NK-92 treated with Interleukin-12 subunit alpha and Interleukin-12 subunit beta, amount 100 ng/mL, for 24 hours (cell line): ENCODE results near the gene HOMEZ.
A peak's percentile ranks its signal among the peaks of the same experiment; 100 is the strongest.

Experiments
- DNase-seq: peaks from one replicate; lab custom pipeline; 2025; lab: John Stamatoyannopoulos, UW

The HOMEZ gene

DNA sequence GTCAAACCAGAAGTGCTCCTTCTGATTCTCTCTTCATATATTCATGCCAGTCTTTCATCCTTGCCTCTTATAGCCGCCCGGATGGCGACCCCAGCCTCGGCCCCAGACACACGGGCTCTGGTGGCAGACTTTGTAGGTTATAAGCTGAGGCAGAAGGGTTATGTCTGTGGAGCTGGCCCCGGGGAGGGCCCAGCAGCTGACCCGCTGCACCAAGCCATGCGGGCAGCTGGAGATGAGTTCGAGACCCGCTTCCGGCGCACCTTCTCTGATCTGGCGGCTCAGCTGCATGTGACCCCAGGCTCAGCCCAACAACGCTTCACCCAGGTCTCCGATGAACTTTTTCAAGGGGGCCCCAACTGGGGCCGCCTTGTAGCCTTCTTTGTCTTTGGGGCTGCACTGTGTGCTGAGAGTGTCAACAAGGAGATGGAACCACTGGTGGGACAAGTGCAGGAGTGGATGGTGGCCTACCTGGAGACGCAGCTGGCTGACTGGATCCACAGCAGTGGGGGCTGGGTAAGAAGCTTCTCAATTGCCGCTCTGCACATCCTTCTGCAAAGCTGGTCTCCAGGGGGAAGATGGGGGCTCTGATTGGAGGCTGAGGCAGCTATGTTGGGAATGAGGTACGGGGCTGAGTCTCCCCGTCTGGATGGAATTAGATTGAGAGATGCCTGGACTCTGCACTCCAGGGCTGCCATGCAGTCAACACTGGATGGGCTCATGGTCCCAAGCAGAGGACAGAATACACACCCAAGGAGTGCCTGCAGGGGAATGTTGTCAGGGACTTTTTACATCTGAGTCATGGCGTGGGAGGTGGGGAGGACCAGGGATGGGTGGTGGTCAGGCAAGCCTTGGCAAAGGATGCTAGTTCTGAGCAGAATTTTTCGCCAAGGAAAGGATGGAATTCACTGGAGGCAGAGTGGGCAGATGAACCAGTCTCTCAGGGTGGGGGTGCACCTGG is 22.0 kb upstream of the HOMEZ start:
- DNase-seq = no peak

DNA sequence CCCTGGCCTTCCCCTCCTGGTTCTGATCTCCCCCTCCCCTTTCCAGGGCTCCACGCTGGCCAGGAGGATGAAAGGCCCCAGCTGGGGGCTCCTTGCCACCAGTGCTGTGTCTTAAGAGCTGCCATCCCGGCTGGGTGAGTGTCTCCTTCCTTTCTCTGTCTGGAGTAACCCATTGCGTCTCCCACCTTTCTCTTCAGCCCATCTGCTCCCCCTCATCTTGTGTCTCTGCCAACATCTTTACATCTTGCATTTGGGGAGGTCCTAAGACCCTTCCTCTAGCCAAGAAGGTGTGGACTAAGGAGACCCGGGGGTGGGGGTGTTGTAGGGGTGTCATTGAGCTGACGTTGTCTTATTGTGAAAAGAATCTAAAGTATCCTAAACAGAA is 21.2 kb upstream of the HOMEZ start:
- no peak for DNase-seq

DNA sequence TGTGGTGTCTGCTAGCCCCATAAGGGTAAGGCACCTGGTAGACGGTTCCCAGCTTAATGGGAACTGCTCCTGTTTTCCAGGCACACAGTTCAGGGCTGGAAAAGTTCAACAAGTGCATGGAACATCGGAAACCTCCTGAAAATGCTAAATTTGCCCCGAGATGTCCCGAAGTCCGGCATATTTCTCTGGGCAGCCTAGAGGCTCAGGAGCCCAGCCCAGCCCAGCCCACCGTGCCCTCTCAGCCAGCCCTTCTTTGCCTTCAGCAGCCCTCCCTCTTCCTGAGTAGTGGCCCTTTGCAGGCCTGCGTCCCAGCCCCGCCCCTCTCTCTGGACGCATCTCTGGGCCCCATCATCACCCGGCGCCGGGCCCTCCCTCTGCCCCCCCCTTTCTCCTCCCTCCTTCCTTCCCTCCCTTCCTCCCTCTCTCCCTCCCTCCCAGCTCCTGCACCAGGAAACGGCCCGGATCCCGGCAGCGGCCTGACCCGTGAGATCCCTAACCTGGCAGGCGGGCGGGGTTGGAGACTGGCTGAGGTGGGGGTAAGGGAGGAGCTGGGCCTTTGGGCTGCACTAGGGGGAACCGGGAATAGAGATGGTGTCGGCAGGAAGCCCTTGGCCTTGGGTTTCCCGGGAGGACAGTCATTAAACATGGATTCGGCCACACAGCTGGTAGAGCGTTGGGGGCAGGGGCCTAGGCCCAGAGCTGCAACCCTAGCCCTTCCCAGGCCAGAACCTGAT is 20.6 kb upstream of the HOMEZ start, which contains the start of gene BCL2L2:
BCL2L2 (plus strand) TSS at position 422 of the 734 bp plus-strand sequence. CDS start 935 bp downstream, outside the sequence.
- peak; percentile 71 for DNase-seq

DNA sequence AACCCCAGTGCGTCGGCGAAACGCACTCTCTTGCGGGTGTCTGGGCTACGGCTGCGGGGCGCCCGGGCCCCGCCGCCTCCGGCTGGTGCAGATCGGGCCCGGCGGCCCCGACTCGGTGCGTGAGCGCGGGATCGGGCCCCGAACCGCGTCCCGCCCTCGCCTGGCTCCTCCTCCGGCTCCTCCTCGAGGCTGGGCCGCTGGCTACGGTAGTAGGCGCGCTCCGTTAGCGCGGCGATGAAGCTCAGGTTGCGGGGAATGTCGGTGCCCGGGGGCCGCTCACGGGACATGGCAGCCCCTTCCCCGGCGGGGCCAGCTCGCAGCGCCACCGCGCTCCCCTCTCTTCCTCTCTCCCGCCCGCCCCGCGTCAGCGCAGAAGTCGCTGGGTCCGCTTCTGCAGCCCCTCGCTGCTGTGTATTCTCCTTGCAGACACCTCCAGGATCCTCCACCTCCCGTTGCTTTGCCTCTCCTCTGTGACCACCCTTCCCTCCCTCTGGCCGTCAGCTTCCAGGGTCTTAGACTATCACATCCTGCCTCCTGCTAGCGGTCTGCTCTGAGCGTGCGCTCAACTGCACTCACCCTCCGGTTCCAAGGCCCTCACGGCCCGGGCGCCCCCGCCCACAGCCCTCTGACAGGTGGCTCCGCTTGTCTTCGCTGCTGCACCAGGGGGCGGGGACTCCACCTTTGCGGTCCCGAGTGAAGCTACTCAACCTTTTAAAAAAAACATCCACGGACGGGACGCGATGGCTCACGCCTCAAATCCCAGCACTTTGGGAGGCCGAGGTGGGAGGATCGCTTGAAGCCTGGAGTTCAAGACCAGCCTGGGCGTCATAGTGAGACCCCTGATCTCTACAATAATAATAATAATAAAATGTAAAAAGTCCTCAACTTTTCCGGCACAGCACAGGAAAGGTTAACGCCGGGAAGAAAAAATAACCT is 16.6 kb upstream of the HOMEZ start, which contains the start of gene PPP1R3E:
PPP1R3E (minus strand) TSS at position 570 of the 936 bp plus-strand sequence; CDS start at position 287, 283 bp downstream.
- DNase-seq = peak; percentile 85

DNA sequence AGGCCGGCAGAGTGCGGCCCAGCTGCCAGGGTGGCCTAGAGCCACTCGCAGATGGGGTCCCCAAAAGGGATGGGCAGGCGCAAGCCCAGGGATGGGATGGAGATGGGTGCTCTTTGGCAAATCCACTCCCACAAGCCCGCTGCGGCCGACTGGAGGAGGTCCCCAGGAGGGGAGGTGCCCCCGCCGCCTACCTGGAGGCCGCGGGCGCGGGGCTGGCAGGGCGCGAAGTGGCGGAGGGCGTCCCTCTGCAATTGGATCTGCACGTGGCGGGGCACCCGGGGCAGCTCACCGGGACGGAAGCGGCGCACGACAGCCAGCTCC is 16.0 kb upstream of the HOMEZ start:
- no peak for DNase-seq

DNA sequence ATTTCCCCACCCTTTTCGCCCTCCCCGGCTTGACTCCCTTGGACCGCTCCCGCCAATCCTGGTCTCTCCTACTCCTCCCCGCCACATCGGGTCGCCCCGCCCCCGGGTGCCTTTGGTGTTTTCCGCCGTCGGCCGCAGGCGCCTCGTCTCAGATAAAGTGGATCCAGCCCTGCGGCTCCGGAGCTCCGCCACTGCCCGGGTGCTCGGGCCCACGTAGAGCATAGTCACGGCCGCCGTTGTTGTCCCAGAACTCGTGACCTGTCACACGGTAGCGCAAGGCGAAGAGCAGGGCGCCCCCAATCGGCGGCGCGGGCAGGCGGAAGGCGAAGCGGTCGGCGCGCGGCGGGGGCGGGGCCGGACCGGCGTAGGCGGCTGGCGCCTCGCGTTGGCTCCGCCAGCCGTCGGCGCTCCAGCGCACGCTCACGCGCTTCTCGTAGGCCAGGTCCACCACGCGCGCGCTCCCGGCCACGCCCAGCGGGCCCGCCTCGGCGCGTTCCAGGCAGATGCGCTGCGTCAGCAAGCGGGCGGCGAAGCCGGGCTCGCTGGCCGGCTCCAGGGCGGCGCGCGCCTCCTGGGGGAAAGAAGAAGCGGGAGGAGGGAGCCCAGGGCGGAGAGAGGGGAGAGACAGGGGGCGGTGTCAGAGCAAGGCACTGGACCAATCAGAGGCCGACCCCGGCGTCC is 15.5 kb upstream of the HOMEZ start:
- peak; percentile 98 for DNase-seq

DNA sequence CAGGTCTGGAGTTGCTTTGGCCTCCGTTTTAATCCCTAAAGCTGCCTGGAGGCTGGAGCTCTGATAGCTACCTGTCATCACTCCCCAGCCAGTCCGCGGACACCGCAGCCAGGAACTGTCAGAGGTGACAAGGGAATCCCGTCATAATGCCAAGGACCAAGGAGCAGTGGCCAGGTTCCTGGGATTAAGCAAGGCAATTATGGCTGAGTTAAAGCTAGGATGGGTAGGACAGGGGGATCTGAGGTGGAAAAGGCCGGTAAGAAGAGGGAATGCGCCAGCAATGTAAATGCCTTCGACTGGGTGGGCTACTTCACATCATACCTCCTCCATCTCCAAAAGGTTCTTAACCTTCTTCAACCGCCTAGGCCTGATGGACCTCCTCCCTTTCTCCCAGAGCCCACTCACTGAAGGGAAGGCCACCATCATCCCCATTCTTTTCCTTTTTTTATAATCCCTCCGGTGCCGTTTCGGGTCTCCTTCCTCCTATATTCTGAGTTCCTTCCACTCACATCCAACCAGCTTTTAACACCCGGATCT is 14.8 kb upstream of the HOMEZ start:
- no peak for DNase-seq

DNA sequence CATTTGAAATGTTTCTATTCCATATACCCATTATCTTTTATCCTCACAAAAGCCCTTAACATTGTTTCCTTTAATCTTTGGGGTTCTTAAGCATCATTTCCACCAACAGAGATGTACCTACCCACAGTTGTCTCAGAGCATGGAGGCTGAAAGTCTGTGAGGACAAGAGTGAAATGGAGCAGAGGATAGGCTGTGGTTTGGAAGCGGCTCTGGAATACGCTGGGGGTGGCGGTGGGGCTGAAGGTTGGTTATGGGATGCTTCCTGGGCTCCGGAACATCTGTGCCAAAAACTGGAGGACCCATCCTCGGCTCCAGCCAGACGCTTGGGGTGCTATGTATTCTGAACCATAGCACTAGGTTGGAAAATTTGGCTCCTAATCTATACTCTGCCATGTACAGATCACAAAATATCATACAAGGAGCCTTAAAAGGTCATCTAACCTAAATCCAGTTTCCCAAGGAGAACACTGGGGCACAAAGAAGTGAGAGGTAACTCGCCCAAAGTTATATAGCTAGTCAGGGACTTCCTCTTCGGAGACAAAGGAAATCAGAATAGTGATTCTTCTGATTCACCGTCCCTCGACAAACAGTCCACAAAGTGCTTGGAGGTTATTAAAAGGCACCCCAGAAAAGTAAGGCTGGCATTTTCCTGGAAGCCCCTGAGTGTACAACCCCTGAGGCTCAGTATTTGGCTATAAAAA is 14.2 kb upstream of the HOMEZ start:
- no peak for DNase-seq

DNA sequence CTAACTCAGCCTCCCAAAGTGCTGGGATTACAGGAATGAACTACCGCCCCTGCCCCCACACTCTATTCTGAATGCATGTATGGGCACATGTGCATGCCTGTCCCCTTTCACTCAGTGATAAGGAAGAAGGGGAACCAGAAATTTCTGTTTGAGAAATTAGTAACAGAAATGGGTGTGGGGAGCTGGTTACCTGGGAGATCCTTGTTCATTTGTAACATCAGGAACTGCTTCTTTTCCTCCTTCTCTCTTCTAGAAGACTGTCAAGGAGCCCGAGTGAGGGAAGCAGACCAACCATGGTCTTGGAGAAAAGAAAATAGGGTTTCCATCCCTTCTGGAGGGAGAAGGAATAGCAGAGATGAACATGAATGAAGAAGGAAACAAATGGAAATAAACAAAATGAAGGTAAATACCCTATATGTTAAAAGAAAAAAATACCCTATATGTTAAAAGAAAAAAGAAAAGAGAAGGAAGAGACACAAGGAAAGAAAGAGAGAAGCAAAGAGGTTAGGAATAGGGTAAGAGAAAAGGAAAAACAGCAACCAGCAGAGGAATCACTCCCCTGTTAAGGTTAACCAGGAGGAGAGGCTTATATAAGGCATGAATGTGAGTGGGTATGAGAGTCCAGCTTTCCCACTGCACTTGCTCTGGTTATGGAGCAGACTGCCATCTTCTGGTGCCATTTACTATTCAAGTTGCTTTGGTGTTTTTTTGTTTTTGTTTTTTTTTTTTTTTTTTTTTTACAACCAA is 13.5 kb upstream of the HOMEZ start:
- no peak for DNase-seq

DNA sequence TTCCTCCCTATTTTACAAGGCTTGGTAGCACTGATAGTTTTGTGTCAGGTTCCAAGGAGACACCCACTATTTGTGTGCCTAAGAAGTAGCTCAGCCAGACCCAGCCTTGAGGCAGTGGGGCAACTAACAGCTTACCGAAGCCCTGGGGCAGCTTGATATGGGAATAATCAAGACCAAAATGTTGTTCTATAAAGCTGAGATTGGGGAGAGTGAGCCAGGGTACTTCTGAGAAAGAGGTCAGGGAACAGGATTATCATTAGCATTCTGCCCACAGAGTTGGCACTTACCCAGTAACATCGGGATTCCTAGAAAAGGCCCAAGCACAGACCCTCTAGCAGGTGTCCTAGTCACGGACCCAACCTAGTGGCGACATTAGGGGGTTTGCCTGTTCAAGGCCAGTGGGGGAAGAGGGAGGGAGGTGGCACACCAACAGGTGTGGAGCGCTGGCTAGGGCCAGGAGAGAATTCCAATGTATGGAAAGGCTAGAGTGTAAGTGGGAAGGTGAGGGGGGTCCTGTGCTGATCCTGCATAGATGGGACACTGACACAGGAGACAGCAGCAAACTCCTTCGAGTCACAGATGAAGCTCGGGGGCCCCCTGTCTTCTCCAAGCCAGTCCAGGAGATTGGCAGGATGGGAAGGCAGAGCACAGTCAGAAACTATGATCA is 11.8 kb upstream of the HOMEZ start:
- no peak for DNase-seq

DNA sequence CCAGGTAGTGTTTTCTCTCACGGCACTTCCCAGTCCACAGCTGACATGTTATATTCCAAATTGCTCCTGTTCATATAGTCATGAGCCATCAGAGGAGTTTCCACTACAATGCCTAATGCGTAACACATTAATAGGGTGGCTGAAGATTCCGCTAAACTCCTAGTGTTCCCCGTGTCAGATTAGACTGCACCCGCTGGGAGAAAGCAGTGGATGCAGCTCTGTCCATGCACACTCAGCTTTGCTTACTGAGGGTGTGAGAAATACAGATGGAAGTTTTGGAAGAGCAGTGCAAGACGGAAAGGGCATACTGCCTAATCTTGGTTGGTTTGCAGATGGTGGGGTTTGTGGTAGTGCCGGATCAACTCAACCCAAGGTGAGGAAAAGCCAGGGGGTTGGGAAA is 11.2 kb upstream of the HOMEZ start:
- DNase-seq = no peak

DNA sequence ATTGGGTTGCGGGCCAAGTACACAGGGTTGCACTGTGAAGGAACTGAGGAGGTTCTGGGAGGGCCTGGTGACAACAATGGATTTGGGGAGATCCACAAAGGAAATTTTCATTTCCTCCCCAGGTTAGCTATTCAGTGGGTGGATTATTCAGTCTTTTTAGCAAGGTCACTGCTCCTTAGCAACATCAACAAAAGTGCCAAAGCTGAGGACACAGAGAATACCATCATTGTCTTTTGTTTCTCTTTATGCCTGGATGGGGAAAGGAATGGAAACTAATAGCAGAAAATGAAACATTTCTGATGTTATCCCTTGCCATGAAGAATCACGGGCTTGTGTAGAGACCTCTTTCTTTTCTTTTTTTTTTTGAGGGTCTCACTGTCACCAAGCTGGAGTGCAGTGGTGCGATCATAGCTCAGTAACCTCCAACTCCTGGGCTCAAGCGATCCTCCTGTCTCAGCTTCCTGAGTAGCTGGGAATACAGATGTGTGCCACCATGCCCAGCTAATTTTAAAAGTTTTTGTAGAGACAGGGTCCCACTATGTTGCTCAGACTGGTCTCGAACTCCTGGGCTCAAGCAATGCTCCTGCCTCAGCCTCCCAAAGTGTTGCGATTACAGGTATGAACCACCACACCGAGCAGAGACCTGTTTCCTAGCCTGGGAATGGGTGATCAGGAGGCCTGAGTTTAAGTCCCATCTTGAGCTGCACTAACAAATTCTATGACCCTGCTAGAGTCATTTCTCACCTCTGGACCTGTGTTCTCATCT is 10.3 kb upstream of the HOMEZ start:
- no peak for DNase-seq

DNA sequence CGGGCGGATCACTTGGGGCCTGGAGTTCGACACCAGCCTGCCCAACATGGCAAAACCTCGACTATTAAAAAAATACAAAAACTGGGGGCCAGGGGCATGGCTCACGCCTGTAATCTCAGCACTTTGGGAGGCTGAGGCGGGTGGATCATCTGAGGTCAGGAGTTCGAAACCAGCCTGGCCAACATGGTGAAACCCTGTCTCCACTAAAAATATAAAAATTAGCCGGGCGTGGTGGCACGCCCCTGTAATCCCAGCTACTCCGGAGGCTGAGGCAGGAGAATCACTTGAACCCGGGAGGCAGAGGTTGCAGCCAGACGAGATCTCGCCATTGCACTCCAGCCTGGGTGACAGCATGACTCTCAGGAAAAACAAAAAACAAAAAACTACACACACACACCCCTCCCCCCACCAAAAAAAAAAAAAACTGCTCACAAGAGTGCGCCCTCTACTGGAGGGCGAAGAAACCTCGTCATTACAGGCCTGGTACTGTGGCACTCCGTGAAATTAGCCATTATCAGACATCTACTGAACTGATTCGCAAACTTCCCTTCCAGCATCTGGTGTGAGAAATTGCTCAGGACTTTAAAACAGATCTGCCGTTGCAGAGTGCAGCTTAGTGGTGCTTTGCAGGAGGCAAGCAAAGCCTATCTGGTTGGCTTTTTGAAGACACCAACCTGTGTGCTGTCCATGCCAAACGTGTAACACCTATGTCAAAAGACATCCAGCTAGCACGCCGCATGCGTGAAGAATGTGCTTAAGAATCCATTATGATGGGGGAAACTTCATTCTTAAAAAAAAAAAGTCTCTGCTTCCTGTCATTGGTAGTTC is 9.0 kb upstream of the HOMEZ start:
- no peak for DNase-seq

DNA sequence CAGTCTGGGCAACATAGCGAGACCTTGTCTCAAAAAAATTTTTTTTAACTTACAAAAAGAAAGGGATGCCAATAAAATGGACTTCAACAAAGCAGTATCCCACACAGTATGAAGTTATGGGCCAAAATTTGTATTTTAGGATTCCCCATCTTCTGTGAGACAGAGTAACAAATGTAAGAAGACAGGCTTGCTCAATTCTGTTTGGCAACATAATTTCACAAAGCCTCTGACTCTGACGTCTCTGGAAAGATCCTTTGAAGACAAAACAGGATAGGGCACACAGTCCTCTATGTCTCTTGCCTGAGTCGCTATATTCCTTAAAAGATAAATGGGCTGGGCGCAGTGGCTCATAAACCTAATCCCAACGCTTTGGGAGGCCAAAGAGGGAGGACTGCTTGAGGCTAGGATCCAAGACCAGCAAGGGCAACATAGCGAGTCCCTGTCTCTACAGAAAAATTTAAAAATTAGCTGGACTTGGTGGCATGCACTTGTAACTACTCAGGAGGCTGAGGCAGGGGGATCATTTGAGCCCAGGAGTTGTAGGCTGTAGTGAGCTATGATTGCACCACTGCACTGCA is 1.1 kb upstream of the HOMEZ start:
- DNase-seq = no peak

DNA sequence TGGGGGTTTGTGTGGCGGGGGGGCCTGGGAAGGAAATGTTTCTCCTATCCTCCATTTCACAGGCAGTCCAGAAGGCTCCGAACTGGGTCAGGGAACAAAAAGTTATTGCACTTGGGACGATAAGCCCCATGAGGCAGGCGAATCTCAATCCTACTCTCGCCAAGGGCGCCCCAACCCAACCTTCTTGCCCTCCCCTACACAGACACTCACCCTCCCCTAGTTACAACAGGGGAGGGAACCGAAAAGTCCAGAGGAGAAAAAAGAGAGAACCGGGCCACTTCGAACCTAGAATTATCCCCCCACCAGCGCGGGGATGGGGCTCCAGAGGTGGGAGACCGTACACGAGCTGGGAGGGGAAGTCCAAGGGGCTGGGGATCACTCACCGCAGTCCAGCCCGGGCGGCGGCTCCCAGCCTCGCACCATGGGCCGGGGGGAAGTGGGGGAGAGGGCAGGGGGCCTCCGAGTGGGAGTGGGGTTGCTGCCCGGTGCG is 357 bp downstream of the HOMEZ start:
- DNase-seq = no peak

DNA sequence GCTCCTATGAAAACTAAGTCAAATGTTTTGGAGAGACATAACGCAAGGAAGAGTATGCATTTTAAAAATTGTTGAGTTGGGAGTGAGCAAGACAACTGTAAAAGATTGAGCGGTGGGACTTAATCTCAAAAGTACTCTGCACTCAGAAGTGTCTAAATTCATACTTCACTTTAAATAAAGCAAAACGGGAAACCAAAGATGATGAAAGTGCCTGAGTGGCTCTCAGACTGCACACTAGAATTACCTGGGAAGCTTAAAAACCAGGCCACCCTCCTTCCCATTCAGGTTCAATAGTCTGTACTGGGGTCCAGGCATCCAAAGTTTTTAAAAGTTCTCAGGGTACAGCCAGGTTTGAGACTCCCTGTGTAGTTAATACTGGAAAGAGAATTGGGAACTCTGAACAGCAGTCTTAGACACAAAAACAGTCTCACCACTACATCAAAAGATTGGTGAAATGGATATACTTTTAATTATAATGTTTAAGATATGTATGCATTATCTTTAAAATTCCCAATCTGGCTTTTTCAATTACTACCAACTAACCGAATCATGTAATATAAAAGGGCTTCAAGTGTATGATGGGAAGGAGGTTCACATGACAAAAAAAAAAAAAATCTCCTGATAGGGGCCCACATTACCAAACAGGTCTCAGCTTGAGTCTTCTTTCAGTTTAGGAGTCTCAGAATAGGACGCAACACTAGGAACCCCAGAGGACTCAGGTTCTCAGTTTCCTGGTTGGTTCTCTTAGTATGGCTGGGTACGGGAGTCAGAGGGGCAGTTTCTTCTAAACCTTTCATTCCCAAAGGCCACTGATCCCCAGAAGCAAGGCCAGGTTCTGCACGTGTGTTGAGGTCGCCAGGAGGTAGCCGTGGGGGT is 1.0 kb downstream of the HOMEZ start:
- no peak for DNase-seq
